NCI-H2081 treated with DMSO at 0.1 percent for 48 hours (cell line): Measurements from ENCODE around the gene CEACAM16.
"Not testable (repeated sequence)": the region's sequence is repeated elsewhere in the genome, so short reads cannot be mapped to it uniquely, and the experiment has no call there.

Experiments
- DNase-seq: peaks from one replicate; lab custom pipeline; 2025; lab: John Stamatoyannopoulos, UW

The CEACAM16 gene

GRCh38 chr19:44677019-44677811, 21.7 kb upstream of the CEACAM16 start:
- no peak for DNase-seq

DNA sequence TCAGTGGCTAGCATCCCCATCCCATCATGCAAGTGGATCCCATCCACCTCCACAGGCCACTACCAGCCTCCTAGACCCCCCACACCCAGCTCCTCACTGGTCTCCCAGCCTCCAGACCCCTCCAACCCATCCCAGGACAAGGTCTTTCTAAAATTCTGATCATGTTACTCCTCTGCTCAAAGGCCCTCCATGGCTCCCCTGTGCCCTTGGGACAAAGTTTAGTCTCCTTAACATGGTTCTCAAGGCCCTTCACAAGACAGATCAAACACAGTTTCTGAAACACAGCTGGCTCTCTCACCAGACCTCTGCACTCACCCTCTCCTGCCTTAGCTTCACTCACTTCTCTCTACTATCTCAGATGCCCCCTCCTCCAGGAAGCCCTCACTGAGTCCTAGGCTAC, 18.4 kb upstream of the CEACAM16 start:
- no peak for DNase-seq

- no peak for DNase-seq
Measured at GRCh38 chr19:44681992-44682790, 16.8 kb upstream of the CEACAM16 start.

DNA sequence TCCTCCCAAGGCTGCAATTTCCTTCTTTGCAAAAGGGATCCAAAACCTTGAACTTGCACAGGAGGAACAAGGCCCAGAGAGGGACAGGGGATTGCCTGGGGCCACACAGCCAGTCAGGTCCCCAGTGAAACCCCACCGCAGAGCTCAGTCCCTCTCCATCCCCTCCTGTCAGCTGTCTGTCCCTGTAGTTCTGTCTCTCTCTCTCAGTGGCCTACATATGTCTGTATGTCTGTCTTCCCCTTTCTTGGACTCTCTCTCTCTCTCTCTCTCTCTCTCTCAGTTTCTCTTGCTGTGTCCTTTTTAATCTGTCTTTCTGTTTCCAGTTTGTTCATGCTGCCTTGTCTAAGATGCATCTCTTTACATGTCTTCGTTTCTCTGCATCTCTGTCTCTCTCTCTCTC, 16.1 kb upstream of the CEACAM16 start:
- DNase-seq, result no peak

DNA sequence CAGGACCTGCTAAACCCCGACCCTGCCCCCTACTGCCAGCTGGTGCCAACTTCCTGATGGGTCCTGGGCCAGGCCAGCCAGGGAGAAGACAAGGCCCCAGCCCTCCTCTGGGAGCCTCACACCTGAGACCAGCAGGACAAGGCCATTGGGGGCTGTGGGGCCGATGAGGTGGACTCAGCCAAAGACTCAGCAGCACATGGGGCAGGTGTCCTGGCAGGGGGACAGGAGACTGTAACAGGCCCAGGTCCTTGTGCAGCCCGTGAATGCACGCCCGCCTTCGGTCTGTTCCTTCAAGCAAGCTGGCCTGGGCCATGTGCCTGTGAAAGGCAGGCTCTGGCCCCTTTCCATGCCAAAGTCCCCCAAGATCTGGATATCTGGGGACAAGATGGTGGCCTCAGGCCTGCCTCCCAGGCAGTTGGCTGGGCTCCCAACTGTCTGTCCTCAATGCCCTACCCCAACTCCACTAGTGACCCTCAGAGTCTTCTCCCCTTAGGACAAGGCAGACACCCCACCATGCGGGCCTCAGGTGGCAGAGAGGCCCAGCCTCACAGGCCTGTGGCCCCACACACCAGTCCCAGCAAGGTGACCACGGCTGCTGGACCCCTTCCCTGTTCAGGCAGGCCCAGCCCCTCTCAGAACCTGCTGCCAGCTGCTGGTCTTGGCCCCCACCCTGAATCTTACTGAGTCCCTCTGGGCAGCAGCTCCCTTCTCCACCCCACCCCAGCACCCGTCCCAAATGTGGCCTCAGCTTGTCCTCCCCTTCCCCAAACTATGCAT, 15.3 kb upstream of the CEACAM16 start:
- no peak for DNase-seq

DNA sequence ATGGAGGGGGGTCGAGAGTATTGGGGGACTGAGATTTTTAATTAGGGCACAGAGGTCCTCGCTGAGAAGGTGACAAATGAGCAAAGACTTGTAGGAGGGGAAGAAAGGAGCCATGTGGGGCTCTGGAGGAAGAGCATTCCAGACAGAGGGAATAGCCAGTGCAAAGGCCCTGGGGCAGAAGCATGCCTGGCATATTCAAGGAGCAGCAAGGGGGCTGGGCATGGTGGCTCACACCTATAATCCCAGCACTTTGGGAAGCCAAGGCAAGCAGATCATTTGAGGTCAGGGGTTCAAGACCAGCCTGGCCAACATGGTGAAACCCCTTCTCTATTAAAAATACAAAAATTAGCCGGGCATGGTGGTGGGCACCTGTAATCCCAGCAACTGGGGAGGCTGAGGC, 14.6 kb upstream of the CEACAM16 start:
- not testable (repeated sequence) for DNase-seq

DNA sequence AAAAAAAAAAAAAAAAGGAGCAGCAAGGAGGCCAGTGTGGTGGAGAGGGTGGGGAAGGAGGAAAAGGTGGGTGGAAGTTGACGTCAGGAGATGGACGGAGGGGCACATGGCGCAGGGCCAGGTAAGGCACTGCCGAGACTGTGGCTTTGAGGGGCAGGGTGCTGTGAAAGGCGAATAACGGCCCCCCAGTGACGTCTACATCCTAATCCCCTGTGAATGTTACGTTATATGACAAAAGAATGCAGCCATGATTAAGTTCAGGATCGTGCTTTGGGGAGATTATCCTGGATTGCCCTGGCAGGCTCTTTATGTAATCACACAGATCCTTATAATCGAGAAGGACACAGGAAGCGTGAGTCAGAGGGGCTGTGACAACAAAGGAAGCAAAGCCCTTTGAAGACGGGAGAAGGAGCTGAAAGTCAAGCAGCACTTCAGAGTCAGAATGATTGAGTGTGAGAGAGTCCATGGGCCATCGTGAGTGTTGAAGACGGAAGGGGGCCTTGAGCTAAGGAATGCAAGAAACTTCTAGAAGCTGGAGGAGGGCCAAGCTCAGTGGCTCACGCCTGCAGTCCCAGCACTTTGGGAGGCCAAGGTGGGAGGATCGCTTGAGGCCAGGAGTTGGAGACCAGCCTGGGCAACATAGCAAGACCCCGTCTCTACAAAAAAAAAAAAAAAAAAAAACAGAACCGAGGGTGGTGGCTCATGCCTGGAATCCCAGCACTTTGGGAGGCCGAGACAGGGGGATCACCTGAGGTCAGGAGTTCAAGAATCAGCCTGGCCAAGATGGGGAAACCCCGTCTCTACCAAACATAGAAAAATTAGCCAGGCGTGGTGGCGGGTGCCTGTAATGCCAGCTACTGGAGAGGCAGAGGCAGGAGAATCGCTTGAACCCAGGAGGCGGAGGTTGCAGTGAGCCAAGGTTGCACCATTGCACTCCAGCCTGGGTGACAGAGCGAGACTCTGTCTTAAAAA, 13.8 kb upstream of the CEACAM16 start:
- DNase-seq, result no peak

GRCh38 chr19:44685877-44686276, 13.1 kb upstream of the CEACAM16 start:
- no peak for DNase-seq

DNA sequence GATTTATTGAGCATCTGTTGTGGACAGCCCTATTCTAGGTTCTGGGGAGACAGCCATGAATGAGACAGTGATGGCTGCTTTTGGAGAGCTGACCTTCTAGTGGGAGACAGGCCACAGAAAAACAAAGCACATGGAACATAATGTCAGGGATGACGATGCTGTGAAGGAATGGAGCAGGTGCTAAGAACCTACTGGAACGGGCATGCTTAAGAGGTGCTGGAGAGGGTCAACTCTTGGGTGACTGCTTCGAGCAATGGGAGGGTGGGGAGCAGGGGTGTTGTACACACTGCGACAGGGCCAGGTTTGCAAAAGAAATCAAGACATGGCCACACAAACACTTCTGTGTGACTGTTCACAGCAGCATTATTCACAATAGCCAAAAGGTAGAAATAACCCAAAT, 12.1 kb upstream of the CEACAM16 start:
- DNase-seq, result no peak

DNA sequence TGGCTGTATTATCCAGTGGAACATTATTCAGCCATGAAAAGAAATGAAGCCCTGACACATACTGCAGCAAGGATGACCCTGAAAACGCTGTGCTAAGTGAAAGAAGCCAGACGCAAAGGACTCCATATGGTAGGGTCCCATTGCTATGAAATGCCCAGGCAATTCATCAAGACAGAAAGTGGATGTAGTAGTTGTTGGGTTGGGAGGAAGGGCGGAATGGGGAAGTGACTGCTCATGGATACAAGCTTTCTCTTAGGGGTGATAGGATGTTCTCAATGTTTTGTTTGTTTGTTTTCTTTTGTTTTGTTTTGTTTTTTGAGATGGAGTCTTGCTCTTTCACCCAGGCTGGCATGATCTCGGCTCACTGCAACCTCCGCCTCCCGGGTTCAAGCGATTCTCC, 11.1 kb upstream of the CEACAM16 start:
- DNase-seq, result no peak

GRCh38 chr19:44689290-44690130, 9.4 kb upstream of the CEACAM16 start:
- no peak for DNase-seq

- DNase-seq, result no peak
Measured at GRCh38 chr19:44690131-44690440, 8.9 kb upstream of the CEACAM16 start.

GRCh38 chr19:44692379-44692721, 6.6 kb upstream of the CEACAM16 start:
- no peak for DNase-seq

GRCh38 chr19:44694184-44694579, 4.8 kb upstream of the CEACAM16 start:
- no peak for DNase-seq

- no peak for DNase-seq
Measured at GRCh38 chr19:44696939-44697669, 1.8 kb upstream of the CEACAM16 start.

- no peak for DNase-seq
Measured at GRCh38 chr19:44697670-44698034, 1.3 kb upstream of the CEACAM16 start.

DNA sequence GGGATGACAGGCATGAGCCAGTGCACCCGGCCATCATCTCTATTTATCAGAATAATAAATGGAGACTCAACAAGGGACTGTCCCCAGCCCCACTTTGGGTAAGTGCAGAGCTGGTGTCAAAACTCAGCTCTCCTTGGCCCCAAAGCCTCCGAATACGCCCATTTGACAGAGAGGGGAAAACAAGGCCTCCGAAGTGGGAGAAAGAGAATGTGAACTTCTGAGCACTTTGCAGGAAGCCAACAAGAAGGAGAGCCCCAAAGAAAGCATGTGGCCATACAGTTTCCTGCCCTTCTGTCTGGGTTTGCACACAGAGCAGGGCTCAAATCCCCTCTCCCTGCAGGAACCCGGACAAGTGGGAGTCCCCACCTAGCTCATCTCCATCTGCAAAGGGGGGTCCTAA, 1.6 kb downstream of the CEACAM16 start:
- no peak for DNase-seq

DNA sequence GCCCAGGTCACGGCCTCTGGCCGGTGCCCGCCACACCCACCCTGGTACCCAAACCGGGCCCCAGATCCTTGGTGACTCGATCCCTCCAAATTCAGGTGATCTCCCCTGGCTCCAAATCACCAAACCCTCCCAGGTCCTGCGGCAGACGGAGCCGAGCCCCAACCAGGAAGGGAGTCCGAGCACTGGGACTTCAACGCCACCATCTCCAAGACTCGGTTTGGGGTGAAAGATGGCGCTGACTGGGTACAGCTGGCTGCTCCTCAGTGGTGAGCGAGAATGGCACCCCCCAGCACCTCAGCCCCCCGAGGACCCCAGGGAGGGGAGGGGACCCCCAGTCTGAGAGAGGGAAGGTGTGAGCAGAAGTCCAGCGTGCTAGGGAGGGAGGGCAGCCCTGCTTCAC, 2.3 kb downstream of the CEACAM16 start:
- DNase-seq, result no peak

- DNase-seq, result no peak
Measured at GRCh38 chr19:44702551-44703176, 3.7 kb downstream of the CEACAM16 start.
